PC-3 (cell line): Measurements from ENCODE around the gene RNF144B.

ENCODE experiments used
- EZH2 ChIP-seq: fragments of 300-600 bp; sonication (generic); IDR thresholded peaks from one replicate; pipeline ENCODE4 v1.6.1; 2017; ENCODE audit warnings: antibody characterized with exemption, mild to moderate bottlenecking, low read length; ENCODE audit not compliant: unreplicated experiment
- EZH2phosphoT487 ChIP-seq: fragments of 300-600 bp; sonication (generic); IDR thresholded peaks from 2 replicates; pipeline ENCODE4 v1.6.1; 2018; ENCODE audit warnings: mild to moderate bottlenecking, antibody characterized with exemption, low read length, borderline replicate concordance
- TF ChIP-seq, protein P1 (sequence below): fragments of 300-600 bp; sonication (generic); conservative IDR thresholded peaks from 2 replicates; pipeline ENCODE4 v1.5.1; 2017; ENCODE audit warnings: antibody characterized with exemption, low read depth, mild to moderate bottlenecking, low read length

DNA sequence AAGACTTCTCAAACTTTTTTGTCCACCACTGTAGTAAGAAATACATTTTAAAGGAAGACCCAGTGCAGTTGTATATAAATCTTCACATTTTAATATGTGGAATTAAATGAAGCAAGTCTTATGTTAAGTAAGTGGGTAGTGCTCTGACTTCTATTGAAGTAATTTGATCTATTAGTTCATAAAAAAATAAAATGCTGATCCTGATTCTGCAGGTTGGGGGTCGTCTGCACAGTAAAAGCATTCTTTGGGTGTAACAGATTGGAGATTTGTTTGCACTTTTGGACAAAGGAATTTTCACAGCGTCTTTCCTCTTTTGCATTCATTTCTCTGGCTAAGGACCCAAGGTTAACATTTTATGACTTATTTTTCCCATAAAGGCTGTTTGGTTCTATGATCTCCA, 106.8 kb downstream of the RNF144B start:
- TF ChIP-seq, protein P1, sequence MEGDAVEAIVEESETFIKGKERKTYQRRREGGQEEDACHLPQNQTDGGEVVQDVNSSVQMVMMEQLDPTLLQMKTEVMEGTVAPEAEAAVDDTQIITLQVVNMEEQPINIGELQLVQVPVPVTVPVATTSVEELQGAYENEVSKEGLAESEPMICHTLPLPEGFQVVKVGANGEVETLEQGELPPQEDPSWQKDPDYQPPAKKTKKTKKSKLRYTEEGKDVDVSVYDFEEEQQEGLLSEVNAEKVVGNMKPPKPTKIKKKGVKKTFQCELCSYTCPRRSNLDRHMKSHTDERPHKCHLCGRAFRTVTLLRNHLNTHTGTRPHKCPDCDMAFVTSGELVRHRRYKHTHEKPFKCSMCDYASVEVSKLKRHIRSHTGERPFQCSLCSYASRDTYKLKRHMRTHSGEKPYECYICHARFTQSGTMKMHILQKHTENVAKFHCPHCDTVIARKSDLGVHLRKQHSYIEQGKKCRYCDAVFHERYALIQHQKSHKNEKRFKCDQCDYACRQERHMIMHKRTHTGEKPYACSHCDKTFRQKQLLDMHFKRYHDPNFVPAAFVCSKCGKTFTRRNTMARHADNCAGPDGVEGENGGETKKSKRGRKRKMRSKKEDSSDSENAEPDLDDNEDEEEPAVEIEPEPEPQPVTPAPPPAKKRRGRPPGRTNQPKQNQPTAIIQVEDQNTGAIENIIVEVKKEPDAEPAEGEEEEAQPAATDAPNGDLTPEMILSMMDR, result no peak
- TF ChIP-seq EZH2, result no peak
- TF ChIP-seq EZH2phosphoT487, result no peak
